GM21529 (cell line): ENCODE results near the gene ERG.

Experiments used
- ATAC-seq: cut with Tn5 transposase; IDR thresholded peaks from one replicate; pipeline ENCODE4 v1.9.1; 2021; ENCODE audit not compliant: unreplicated experiment

The ERG gene

DNA sequence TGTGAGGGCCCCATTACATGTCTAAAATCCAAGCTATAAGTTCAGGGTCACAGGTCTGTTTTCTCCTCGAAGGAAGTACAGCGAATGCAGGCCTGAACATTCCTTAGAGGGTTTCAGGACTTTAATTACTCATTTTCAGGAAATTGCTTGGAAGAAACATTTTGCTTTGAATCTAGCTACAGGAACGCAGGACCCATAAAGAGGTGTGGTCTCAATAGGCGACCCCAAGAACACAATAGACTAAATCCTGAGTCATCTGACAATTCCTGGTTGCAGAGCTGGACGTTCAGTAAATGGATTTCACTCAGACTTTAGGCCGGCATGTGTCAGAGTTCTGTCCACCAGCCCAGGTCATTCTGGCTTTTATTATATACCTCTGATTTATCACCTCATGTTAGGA, 1.0 kb upstream of the ERG start:
- ATAC-seq, result no peak

DNA sequence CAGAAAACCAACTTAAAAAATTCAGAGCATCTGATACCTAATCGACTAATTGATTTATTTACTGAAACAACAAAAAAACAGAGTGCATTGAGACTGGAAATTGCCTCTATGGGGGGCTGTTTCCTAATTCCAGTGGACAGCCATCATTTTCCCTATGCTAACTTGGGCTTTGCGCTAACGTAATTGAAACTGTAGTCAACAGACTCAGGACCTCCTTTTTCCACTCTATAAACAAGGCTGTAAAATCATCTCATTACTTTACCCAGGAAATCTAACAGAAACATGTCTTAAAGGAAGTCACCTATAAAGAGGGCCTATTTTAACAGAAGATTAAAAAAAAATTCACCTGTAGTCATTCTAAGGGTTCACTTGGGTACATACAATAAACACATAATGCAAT, 2.1 kb downstream of the ERG start:
- ATAC-seq, result no peak

DNA sequence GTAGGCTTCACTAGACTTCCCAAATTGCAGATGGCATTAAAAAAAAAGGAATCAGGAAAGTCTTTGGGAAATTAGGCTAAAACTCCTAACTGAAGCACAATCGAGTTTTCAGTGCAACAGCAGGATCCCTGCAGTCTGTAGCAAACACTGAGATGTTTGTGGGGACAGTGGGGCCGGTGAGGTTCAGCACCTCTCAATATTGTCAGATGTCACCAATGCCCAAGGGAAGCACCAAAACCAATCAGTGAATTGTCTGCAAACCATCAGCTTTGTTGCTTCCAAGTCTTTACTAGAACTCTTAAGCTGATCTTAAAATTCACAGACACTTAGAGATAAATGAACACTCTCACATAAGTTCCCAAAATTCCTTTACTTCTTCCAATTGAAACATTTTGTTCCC, 2.6 kb downstream of the ERG start:
- no peak for ATAC-seq

DNA sequence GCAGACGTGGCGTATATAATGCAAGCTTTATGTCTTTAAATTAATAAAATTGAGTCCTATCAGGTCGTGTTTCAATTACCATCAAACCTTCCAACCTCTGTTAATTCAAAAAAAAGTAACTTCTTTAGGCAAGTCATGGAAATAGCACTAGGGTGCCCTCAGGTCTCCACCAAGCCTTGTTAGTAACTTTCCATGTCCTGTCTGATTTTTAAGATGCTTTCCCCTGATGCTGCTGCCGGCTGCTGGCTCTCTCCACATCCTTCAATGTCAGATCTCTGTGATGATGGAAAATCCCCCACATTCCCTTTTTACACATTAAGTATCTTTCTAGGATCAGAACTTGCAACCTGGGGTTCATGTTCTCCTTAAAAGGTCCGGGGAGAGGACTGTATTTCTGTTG, 3.0 kb downstream of the ERG start:
- no peak for ATAC-seq

DNA sequence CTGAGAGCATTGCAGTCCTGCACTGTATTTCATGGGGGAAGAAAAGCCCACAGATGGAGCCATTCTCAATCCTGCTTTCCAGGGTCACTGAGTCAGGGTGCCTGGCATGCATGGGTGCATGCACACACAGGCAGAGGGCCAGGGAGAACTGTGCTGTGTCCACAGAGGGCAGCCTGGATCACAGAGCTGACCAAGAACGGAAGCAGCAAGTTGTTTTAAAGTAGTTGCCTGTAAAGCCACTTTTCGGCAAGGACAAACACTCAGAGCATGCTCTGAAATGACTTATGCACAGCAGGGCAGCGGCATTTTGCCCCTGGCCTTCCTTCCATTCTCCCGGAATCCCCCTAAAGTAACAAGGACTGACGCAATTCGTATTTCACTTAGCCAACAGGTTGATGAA, 3.6 kb downstream of the ERG start:
- no peak for ATAC-seq

GRCh38 chr21:38494251-38494642, 4.0 kb downstream of the ERG start:
- ATAC-seq, result no peak

DNA sequence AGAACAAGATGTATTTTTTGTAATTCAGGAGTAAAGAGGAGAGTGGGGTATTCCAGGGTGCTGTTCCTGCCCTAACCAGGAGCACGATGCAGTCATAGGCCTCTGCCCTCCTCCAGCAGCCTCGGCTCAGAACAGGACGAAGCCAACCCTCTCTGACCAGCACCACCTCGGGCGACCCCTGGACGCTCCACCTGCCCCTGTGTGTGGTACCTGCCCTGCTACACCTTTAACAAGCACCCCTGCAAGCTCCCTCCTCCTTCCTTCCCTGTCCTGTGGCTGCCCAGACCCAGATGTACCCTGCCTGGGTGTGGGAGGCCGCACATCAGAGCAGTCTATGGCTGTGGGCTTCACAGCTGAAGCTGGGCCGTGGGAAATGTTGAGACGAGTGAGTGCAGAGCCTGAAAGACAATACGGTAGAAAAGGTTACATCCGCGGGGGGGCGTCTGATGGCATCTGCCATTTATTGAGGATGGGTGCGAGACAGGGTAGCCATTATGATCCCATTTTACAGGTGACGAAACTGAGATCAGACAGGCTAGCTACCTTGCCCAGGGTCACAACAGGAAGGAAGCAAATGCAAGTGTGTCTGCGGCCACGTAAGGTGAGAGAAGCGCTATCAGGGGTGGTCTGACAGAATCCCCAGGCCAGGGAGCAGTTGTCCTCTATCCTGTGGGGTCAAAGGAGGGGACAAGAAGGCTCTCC, 4.6 kb downstream of the ERG start:
- ATAC-seq, result no peak

- ATAC-seq, result no peak
Measured at GRCh38 chr21:38492007-38492406, 6.3 kb downstream of the ERG start.

DNA sequence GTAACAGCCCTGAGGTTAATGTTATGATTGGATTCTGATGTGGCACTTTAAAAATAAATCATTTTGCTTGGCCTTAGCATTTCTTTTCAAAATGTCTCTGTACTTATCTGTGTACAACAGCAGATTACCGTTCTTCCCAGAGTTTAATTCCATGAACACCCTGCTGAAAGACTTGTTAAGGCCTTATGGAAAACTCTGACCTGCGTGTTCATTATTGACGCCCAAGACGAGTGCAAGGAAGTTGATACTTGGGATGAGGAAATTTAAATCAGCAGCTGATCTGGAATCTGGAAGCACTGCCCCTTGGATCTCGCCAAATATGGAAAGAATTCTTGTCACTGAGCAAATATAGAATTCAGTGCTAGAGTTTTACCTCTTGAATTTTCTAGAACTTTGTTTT, 6.7 kb downstream of the ERG start:
- no peak for ATAC-seq

DNA sequence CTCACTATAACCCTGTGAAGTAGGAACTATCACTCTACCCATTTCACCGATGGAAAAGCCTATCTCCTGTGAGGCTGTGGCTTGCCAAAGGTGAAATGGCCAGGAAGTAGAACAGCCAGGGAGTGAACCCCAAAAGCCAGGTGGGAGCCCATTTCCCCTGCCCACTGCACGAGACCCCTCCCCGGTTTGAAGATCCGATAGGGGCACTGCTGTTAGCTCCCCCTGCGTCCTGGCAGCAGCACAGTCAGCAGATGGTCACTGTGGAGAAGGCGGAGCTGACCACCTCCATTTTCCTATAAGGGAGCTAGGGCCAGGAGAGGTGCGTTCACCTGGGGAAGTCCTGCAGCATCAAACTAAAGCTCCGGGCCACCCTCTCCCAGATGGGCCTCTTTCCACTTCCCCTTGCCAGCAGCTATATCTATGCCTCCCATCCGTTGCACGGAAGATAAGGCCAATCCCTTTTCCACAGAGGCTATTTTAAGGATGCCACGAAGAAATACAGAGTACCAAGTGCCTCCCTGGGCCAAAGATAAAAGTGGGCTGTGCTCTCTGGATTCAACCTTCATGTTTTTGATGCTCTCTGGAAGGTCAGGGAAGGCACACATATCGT, 7.8 kb downstream of the ERG start:
- no peak for ATAC-seq

DNA sequence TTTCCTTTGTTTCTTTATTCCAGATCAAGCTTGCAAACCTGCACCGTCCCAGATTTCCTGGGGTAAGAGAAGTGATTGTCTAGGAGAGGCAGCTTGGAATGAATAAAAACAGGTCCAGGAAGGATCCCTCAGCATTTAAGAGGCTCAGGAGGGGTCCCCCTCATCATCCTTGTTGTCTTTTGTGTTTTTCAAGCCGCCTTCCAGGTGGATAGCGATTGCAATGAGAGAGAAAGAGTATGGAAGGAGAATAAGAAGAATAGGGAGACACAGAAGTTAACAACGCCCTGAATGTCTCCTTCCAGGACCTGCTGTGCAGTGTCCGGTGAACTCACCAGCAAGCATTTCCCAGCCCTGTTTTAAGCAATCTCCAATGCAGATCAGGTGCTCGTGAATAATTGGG, 8.5 kb downstream of the ERG start:
- no peak for ATAC-seq

DNA sequence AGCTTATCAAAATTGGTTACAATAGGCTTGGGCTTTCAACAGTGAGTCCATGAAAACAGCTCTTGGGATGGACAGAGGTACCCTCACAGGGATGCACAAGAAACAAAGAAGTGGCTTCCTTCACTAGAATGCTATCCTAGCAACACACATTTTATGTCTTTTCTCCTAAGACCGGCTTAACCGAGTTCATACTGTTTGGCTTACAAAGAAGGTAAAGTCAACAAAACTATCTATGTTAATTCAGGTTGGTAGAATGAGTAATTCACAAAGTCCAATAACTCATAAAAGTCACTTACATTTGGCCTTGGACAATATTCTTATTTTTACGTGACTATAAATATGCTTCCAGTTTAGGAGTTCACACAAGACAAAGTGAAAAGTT, 9.0 kb downstream of the ERG start:
- no peak for ATAC-seq

DNA sequence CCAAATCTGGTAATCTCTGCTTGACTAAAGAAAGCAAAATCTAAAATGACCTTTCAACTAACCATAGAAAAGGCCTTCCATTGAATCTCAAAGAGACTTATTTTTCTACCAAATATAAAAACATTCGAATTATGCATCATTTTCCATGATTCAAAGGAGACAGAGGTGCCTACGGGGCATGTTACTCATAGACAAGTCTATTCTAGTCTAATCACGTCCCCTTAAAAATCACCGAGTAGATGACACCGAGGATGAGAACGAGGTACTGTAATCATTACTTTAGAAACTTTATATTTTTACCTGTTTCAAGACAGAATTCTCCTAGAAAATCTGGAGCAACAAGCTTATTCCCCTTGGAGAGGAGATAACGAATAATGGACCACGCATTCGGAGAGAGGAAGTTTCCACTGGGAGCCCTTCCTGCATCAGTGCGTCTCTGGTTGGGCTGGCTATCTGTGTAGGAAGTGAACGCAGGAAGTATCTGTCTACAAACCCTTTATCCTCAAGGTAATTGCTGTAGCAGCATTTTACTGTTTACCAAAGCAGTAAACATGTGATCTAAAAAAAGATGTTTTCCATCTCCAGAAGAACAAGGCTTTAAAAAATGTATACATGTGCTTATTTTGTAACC, 9.5 kb downstream of the ERG start:
- no peak for ATAC-seq

GRCh38 chr21:38487901-38488639, 10.2 kb downstream of the ERG start:
- no peak for ATAC-seq

- ATAC-seq, result no peak
Measured at GRCh38 chr21:38486706-38487105, 11.6 kb downstream of the ERG start.

GRCh38 chr21:38486221-38486620, 12.1 kb downstream of the ERG start:
- no peak for ATAC-seq

GRCh38 chr21:38479641-38480525, 18.4 kb downstream of the ERG start:
- ATAC-seq, result no peak

DNA sequence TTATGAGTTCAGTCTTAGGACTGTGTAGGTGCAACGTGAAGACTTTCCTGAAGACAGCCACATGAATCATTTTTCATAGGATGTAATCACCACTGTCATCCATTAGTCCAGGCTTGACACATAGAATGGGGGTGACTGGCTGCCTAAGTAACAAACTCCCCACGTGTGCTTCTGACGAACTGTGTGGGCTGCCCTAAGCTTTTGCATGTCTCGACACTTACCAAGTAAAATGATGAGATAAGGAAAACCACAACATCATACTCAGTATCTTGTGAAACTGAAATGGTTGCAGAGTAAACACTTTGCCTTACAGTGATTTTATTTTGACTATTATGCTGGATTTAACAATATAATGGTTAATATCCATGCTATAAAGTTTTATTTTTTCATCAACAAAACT, 19.5 kb downstream of the ERG start:
- no peak for ATAC-seq

GRCh38 chr21:38477226-38477625, 21.1 kb downstream of the ERG start:
- ATAC-seq, result no peak

DNA sequence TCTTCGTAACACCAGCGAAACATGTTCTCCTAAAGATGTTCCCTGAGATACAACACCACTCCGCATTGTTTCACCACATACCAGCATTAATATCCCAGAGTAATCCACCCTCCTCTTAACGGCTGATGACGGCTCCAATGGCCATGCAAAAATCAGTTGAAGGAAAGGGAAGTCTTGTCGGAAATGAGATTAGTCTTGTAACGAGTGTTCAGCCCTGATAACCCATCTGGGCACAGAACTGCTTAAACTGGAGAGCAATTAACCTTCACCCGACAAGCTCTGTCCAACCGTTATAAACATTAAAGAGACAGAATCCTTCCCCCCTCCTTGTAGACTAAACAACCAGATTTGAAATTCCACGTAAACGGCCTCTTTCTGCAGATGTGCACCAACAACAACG, 21.9 kb downstream of the ERG start:
- no peak for ATAC-seq

GRCh38 chr21:38475519-38475918, 22.8 kb downstream of the ERG start:
- ATAC-seq, result no peak
